NB4 (cell line): ENCODE data around the gene MS4A12.
"Not testable (repeated sequence)": the region's sequence is repeated elsewhere in the genome, so short reads cannot be mapped to it uniquely, and the experiment has no call there.

Source experiments
- DNase-seq: peaks from one replicate; pipeline ENCODE4 v3.0.0; 2010; ENCODE audit warnings: low read depth
- H3K4me3 ChIP-seq: one replicate; pipeline ENCODE4 v1.5.1; 2011; ENCODE audit warnings: mild to moderate bottlenecking, low read depth, low read length, moderate library complexity
- MYC ChIP-seq: IDR thresholded peaks from 2 replicates; pipeline ENCODE4 v1.6.1; 2011; ENCODE audit warnings: low read depth, low read length
- POLR2A ChIP-seq: IDR thresholded peaks from 2 replicates; pipeline ENCODE4 v1.6.1; 2011; ENCODE audit warnings: mild to moderate bottlenecking; ENCODE audit not compliant: insufficient read length; ENCODE audit errors: extremely low read depth
- TF ChIP-seq, protein P1 (sequence below): IDR thresholded peaks from one replicate; pipeline ENCODE4 v1.5.1; 2012; ENCODE audit warnings: low read depth, low read length
- TF ChIP-seq, protein P2 (sequence below): IDR thresholded peaks from 2 replicates; pipeline ENCODE4 v1.6.1; 2011; ENCODE audit warnings: low read depth, low read length

The MS4A12 gene, protein sequence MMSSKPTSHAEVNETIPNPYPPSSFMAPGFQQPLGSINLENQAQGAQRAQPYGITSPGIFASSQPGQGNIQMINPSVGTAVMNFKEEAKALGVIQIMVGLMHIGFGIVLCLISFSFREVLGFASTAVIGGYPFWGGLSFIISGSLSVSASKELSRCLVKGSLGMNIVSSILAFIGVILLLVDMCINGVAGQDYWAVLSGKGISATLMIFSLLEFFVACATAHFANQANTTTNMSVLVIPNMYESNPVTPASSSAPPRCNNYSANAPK

DNA sequence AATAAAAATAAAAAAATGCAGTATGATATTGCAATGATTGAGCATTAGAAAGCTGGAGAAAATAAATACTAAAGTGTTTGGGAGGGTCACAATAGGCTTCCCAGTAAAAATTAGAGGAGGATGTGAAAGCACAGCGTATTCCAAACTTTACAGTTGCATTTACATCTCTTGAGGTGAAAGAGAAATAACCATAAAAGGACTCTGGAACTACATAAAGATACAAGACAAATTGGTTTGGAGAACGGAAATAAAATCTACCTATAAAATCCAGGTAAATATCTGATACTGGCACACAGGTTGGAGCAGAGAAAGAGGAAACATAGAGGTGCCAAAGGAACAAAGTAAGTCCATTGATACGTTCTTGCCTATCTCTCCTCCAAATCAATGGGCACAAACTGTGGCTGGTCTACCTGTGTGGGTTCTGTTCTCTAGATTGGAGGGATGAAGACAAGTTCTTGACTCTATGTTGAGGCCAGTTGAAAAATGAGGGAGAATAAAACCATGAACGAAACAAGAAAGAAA is at the start of gene MS4A12:
Gene MS4A12, plus strand, starts transcription at position 291 of the 522 bp plus-strand sequence. CDS start 4,541 bp downstream, outside the sequence.
- TF ChIP-seq, protein P1, sequence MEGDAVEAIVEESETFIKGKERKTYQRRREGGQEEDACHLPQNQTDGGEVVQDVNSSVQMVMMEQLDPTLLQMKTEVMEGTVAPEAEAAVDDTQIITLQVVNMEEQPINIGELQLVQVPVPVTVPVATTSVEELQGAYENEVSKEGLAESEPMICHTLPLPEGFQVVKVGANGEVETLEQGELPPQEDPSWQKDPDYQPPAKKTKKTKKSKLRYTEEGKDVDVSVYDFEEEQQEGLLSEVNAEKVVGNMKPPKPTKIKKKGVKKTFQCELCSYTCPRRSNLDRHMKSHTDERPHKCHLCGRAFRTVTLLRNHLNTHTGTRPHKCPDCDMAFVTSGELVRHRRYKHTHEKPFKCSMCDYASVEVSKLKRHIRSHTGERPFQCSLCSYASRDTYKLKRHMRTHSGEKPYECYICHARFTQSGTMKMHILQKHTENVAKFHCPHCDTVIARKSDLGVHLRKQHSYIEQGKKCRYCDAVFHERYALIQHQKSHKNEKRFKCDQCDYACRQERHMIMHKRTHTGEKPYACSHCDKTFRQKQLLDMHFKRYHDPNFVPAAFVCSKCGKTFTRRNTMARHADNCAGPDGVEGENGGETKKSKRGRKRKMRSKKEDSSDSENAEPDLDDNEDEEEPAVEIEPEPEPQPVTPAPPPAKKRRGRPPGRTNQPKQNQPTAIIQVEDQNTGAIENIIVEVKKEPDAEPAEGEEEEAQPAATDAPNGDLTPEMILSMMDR = no peak
- TF ChIP-seq POLR2A = no peak
- TF ChIP-seq, protein P2, sequence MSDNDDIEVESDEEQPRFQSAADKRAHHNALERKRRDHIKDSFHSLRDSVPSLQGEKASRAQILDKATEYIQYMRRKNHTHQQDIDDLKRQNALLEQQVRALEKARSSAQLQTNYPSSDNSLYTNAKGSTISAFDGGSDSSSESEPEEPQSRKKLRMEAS = no peak
- no peak for TF ChIP-seq MYC
- H3K4me3 ChIP-seq = no peak within 1 kb of the TSS
- no peak for DNase-seq

DNA sequence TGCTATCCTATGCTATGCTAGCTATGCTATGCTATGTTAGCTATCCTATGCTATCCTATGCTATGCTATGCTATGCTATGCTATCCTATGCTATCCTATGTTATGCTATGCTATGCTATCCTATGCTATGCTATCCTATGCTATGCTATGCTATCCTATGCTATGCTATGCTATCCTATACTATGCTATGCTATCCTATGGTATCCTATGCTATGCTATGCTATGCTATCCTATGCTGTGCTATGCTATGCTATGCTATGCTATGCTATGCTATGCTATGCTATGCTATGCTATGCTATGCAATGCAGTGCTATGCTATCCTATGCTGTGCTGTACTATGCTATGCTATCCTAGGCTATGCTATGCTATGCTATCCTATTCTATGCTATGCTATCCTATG is 45.5 kb upstream of the MS4A12 start:
- DNase-seq = no peak
- no peak overlapping the region for H3K4me3 ChIP-seq
- no peak for TF ChIP-seq MYC
- TF ChIP-seq, protein P2 = no peak
- TF ChIP-seq, protein P1 = no peak
- TF ChIP-seq POLR2A = no peak

DNA sequence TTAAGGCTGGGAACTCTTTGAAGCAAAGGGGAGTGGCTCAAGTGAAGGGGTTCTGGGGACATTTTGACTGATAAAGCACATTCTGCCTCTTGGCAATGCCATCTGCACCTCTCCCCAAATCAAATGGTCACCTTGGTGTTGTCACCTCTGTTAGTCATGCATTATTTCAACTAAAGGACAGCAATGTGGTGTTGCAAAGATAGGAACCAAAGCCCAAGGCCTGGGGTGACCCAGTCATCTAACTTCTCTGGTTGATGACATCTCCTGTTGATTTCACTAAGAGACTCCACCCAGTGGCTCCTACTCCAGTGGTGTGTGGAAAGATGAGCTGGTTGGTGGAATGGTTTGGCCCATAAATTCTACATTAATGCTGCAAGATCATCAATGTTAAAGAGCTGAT is 44.7 kb upstream of the MS4A12 start:
- TF ChIP-seq, protein P2 = no peak
- TF ChIP-seq MYC (no peak), POLR2A (no peak)
- TF ChIP-seq, protein P1 = no peak
- H3K4me3 ChIP-seq = no peak overlapping the region
- no peak for DNase-seq

DNA sequence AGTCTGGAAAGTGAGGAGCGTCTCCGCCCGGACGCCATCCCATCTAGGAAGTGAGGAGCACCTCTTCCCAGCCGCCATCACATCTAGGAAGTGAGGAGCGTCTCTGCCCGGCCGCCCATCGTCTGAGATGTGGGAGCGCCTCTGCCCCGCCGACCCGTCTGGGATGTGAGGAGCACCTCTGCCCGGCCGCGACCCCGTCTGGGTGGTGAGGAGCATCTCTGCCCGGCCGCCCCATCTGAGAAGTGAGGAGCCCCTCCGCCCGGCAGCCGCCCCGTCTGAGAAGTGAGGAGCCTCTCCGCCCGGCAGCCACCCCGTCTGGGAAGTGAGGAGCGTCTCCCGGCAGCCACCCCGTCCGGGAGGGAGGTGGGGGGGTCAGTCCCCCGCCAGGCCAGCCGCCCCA is 41.4 kb upstream of the MS4A12 start:
- not testable (repeated sequence) for DNase-seq, H3K4me3 ChIP-seq

DNA sequence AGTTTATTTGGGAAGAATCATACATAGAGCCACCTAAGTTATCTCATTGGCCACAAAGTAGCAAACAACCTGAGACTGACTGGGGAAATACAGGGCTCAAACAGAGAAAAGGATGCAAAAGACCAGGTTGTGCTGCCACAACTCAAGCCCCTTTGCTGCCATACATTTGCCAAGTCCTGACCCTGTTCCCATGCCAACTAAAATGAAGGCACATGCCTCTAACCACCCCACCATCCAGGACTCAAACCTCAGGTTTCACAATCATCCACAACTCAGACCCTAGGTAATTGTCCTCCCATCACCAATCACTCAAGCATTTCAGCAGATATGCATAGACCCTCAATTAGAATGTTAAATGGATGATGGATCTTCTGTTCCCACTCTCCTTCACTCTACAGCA is 38.4 kb upstream of the MS4A12 start:
- no peak for TF ChIP-seq POLR2A
- no peak for TF ChIP-seq MYC
- TF ChIP-seq, protein P1 = no peak
- TF ChIP-seq, protein P2 = no peak
- no peak overlapping the region for H3K4me3 ChIP-seq
- no peak for DNase-seq

DNA sequence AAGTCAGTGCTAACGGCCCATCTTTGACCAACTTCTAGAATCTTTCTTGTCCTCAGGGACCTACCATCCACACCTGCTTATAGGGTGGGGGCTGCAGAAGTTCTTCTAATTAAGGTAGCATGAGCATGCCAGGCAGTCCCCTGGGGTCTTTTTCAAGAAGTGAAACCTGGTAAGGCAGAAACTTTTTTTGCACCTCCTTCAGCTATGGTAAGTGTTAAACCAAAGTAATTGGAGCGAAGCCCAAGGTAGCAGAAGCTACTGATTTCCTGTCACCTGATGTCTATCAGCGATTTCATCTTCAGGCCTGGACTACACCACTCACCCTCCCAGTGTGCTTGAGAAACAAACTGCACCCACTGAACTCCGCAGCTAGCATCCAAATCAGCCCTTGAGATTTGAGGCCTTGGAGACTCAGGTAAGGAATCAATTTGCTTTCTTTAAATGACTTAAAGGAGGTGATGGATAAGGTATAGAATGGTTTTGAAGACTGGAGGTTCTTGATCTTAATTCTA is 37.0 kb upstream of the MS4A12 start, which contains the start of gene MS4A1:
Gene MS4A1, plus strand, starts transcription at position 317 of the 512 bp plus-strand sequence. CDS start 6,528 bp downstream, outside the sequence.
- DNase-seq = no peak
- TF ChIP-seq, protein P1 = no peak
- TF ChIP-seq, protein P2 = no peak
- TF ChIP-seq POLR2A = no peak
- TF ChIP-seq MYC = no peak
- no peak within 1 kb of the TSS for H3K4me3 ChIP-seq
